ENCODE data around the gene DDX11. TPM values are rescaled to one million over a fixed set of nuclear protein-coding genes. Genes with fewer than 3 reads are reported as not detected.
"Not testable (repeated sequence)": the region's sequence is repeated elsewhere in the genome, so short reads cannot be mapped to it uniquely, and the experiment has no call there.

Gene DDX11
- total and polyA plus RNA-seq, 2 donors: 19.6 to 36.5 TPM

DNA sequence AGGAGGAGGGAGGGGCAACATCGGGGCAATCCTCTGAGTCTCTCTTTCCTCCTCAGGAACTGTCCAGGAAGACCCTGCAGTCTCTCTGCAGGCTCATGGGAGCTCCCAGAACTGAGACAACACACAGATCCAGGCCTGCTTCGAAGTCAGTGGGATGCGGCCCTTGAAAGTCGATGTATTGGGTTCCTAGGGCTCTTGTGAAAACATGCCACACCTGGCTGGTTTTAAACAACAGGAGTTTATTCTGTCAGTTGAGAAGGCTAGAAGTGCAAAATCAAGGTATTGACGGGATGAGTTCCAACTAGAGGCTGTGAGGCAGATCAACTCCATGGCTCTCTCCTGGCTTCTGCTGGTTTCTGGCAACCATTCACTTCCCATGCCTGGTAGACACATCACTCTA is 36.6 kb downstream of the DDX11 start:
- not testable (repeated sequence) for H3K9me3 ChIP-seq (ENCODE audit: control insufficient read depth in 2 of 2, insufficient read depth in 1 of 2, low read length in 1 of 2); H3K36me3 ChIP-seq (ENCODE audit: control insufficient read depth in 2 of 2, insufficient read depth in 2 of 2, low read length in 1 of 2); H3K4me3 ChIP-seq (ENCODE audit: low read length in 2 of 2); H3K27me3 ChIP-seq (ENCODE audit: control insufficient read depth in 2 of 2, insufficient read depth in 1 of 2, low read length in 1 of 2); DNase-seq (ENCODE audit: low read depth in 6 of 9, low spot score in 9 of 9); H3K27ac ChIP-seq (ENCODE audit: low read depth in 1 of 2, low read length in 1 of 2); H3K4me1 ChIP-seq (ENCODE audit: control insufficient read depth in 2 of 2, insufficient read depth in 2 of 2, low read length in 2 of 2)
- 88% methylated on average over 5 of the region's 5 CpGs for WGBS

DNA sequence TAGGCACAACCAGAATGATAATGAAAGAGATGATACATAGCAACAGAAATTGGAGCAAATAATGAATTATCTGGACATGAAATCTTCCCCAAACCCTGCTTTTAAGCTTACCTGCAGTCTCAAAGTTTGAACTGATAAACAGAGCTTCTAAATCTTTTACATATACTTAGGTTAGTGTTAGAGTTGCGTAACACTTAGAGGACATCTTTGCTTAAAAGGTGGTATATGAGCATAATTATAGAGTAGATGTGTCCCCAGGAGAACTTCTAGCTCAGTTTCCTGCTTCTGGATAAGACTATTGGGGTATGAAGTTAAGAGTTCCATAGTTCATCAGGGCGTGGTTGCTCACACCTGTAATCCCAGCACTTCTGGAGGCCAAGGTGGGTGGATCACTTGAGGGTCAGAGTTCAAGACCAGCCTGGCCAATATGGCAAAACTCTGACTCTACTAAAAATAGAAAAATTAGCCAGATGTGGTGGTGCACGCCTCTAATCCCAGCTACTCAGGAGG is 41.5 kb downstream of the DDX11 start:
- Histone ChIP-seq H3K27me3 (ENCODE audit: control insufficient read depth in 2 of 2, insufficient read depth in 1 of 2, low read length in 1 of 2) (peaks cover 3 to 31% of the 10 kb centered on the region in 2 donors), H3K9me3 (ENCODE audit: control insufficient read depth in 2 of 2, insufficient read depth in 1 of 2, low read length in 1 of 2) (peaks cover 0 to 21% of the 10 kb centered on the region in 2 donors), H3K4me1 (ENCODE audit: control insufficient read depth in 2 of 2, insufficient read depth in 2 of 2, low read length in 2 of 2) (peaks cover 14 to 24% of the 10 kb centered on the region in 2 donors)
- H3K4me3 ChIP-seq (ENCODE audit: low read length in 2 of 2); H3K36me3 ChIP-seq (ENCODE audit: control insufficient read depth in 2 of 2, insufficient read depth in 2 of 2, low read length in 1 of 2); H3K27ac ChIP-seq (ENCODE audit: low read depth in 1 of 2, low read length in 1 of 2); DNase-seq (ENCODE audit: low read depth in 6 of 9, low spot score in 9 of 9): not testable (repeated sequence)
- WGBS: 95% methylated on average over 3 of the region's 3 CpGs

DNA sequence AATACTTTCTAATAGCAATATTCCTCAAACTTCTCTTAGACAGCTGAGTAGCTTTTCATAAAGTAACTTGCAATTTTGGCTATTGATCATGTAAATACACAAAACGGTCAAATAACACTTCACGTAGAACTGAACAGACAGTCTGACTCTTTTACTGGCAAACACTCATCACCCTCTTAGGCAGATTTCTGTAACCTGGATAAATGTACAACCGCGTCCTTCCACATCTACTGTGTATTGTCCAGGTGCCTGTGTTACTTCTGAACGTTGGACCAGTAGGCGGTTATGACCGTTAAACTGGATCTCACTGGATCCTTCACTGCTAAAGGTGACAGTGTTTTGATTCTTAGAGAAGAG is 43.2 kb downstream of the DDX11 start:
- Histone ChIP-seq H3K4me1 (ENCODE audit: control insufficient read depth in 2 of 2, insufficient read depth in 2 of 2, low read length in 2 of 2) (peaks cover 14 to 24% of the 10 kb centered on the region in 2 donors), H3K9me3 (ENCODE audit: control insufficient read depth in 2 of 2, insufficient read depth in 1 of 2, low read length in 1 of 2) (peaks cover 0 to 29% of the 10 kb centered on the region in 2 donors), H3K27me3 (ENCODE audit: control insufficient read depth in 2 of 2, insufficient read depth in 1 of 2, low read length in 1 of 2) (peaks cover 3 to 43% of the 10 kb centered on the region in 2 donors)
- H3K27ac ChIP-seq (ENCODE audit: low read depth in 1 of 2, low read length in 1 of 2); DNase-seq (ENCODE audit: low read depth in 6 of 9, low spot score in 9 of 9); H3K36me3 ChIP-seq (ENCODE audit: control insufficient read depth in 2 of 2, insufficient read depth in 2 of 2, low read length in 1 of 2); H3K4me3 ChIP-seq (ENCODE audit: low read length in 2 of 2): not testable (repeated sequence)
- WGBS: 29% methylated on average over 7 of the region's 7 CpGs

DNA sequence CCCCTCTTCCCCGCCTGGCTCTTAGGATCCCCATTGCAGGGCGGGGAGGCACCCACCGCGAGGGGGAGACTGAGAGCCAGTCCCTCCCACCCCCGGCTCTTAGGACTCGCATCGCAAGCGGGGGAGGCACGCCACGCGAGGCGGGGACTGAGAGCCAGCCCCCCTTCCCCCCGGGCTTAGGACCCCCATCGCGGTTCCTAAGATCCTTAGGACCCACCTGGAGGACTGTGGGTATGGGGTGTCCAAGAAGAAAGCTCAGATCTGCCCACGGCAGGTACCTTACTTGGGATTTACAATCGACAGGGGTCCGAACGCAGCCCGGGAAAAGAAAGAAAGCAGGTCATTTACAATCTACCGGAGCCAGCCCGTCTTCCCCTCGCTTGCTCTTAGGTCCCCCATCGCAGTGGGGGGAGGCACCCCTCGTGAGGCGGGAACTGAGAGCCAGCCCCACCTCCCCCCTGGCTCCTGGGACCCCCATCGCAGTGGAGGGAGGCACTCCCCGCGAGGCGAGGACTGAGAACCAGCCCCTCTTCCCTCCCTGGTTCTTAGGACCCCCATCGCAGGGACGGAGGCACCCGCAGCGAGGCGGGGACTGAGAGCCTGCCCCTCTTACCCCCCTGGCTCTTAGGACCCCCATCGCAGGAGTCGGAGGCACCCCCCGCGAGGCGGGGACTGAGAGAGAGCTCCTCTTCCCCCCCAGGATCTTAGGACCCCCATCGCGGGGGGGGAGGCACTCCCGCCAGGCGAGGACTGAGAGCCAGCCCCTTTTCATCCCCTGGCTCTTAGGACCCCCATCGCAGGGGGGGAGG is 43.7 kb downstream of the DDX11 start:
- Histone ChIP-seq H3K4me3 (ENCODE audit: low read length in 2 of 2) (peak overlapping the region; percentile 38 to 57), H3K4me1 (ENCODE audit: control insufficient read depth in 2 of 2, insufficient read depth in 2 of 2, low read length in 2 of 2) (peaks cover 14 to 24% of the 10 kb centered on the region in 2 donors), H3K9me3 (ENCODE audit: control insufficient read depth in 2 of 2, insufficient read depth in 1 of 2, low read length in 1 of 2) (peaks cover 0 to 29% of the 10 kb centered on the region in 2 donors), H3K36me3 (ENCODE audit: control insufficient read depth in 2 of 2, insufficient read depth in 2 of 2, low read length in 1 of 2) (no peaks in the 10 kb centered on the region), H3K27ac (ENCODE audit: low read depth in 1 of 2, low read length in 1 of 2) (no peak overlapping the region), H3K27me3 (ENCODE audit: control insufficient read depth in 2 of 2, insufficient read depth in 1 of 2, low read length in 1 of 2) (peaks cover 3 to 43% of the 10 kb centered on the region in 2 donors)
- 2% methylated on average over 45 of the region's 45 CpGs for WGBS
- peak in 7 of 9 donors; percentile 41 to 83 (median 58) for DNase-seq (ENCODE audit: low read depth in 6 of 9, low spot score in 9 of 9)

DNA sequence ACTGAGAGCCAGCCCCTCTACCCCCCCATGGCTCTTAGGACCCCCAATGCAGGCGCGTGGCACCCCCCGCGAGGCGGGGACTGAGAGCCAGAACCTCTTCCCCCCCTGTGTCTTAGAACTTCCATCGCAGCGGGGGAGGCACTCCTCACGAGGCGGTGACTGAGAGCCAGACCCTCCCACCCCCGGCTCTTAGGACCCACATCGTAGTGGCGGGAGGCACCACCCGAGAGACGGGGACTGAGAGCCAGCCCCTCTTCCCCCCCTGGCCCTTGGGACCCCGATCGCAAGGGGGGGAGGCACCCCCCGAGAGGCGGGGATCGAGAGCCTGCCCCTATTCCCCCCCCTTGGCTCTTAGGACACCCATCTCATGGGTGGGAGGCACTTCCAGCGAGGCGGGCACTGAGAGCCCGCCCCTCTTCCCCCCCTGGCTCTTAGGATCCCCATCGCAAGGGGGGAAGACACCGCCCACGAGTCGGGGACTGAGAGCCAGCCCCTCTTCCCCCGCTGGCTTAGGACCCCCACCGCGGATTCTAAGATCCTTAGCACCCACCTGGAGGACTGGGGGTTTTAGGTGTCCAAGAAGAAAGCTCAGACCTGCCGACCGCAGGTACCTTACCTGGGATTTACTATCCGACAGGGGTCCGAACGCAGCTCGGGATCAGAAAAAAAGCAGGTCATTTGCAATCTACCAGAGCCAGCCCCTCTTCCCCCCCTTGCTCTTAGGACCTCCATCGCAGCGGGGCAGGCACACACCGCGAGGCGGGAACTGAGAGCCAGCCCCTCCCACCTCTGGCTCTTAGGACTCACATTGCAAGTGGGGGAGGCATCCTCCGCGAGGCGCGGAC is 44.9 kb downstream of the DDX11 start:
- H3K9me3 ChIP-seq (ENCODE audit: control insufficient read depth in 2 of 2, insufficient read depth in 1 of 2, low read length in 1 of 2): peaks cover 0 to 29% of the 10 kb centered on the region in 2 donors
- WGBS: 12% methylated on average over 44 of the region's 44 CpGs
- H3K4me1 ChIP-seq (ENCODE audit: control insufficient read depth in 2 of 2, insufficient read depth in 2 of 2, low read length in 2 of 2): peaks cover 14 to 24% of the 10 kb centered on the region in 2 donors
- DNase-seq (ENCODE audit: low read depth in 6 of 9, low spot score in 9 of 9): peak in 3 of 9 donors; percentile 48 to 77 (median 49)
- no peak overlapping the region for H3K27ac ChIP-seq (ENCODE audit: low read depth in 1 of 2, low read length in 1 of 2)
- H3K27me3 ChIP-seq (ENCODE audit: control insufficient read depth in 2 of 2, insufficient read depth in 1 of 2, low read length in 1 of 2): peaks cover 3 to 43% of the 10 kb centered on the region in 2 donors
- H3K36me3 ChIP-seq (ENCODE audit: control insufficient read depth in 2 of 2, insufficient read depth in 2 of 2, low read length in 1 of 2): no peaks in the 10 kb centered on the region
- peak overlapping the region; percentile 18 to 57 for H3K4me3 ChIP-seq (ENCODE audit: low read length in 2 of 2)

DNA sequence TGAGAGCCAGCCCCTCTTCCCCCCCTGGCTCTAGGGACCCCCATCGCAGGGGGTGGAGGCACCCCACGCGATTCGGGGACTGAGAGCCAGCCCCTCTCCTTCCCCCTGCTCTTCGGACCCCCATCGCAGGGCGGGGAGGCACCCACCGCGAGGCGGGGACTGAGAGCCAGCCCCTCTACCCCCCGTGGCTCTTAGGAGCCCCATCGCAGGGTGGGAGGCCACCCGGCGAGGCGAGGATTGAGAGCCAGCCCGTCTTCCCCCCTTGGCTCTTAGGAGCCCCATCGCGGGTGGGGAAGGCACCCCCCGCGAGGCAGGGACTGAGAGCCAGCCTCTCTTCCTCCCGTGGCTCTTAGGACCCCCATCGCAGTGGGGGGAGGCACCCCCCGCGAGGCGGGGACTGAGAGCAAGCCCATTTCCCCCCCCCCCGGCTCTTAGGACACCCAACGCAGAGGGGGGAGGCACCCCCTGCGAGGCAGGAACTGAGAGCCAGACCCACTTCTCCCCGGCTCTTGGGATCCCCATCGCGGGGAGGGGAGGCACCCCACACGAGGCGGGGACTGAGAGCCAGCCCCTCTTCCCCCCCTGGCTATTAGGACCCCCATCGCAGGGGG is 45.6 kb downstream of the DDX11 start:
- DNase-seq (ENCODE audit: low read depth in 6 of 9, low spot score in 9 of 9): peak in 2 of 9 donors; percentile 23 to 46
- H3K27me3 ChIP-seq (ENCODE audit: control insufficient read depth in 2 of 2, insufficient read depth in 1 of 2, low read length in 1 of 2): peaks cover 3 to 43% of the 10 kb centered on the region in 2 donors
- 8% methylated on average over 34 of the region's 34 CpGs for WGBS
- peak overlapping the region; percentile 18 to 57 for H3K4me3 ChIP-seq (ENCODE audit: low read length in 2 of 2)
- H3K4me1 ChIP-seq (ENCODE audit: control insufficient read depth in 2 of 2, insufficient read depth in 2 of 2, low read length in 2 of 2): peaks cover 14 to 24% of the 10 kb centered on the region in 2 donors
- no peaks in the 10 kb centered on the region for H3K36me3 ChIP-seq (ENCODE audit: control insufficient read depth in 2 of 2, insufficient read depth in 2 of 2, low read length in 1 of 2)
- H3K27ac ChIP-seq (ENCODE audit: low read depth in 1 of 2, low read length in 1 of 2): no peak overlapping the region
- peaks cover 0 to 29% of the 10 kb centered on the region in 2 donors for H3K9me3 ChIP-seq (ENCODE audit: control insufficient read depth in 2 of 2, insufficient read depth in 1 of 2, low read length in 1 of 2)

DNA sequence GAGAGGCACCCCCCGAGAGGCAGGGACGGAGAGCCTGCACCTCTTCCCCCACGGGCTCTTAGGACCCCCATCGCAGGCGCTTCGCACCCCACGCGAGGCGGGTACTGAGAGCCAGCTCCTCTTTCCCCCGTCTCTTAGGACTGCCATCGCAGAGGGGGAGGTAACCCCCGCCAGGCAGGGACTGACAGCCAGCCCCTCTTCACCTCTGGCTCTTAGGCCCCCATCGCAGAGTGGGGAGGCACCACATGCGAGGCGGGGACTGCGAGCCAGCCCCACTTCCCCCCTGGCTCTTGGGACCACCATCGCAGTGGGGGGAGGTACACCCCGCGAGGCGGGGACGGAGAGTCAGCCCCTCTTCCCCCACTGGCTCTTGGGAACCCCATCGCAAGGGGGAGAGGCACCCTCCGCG is 46.1 kb downstream of the DDX11 start:
- peaks cover 0 to 29% of the 10 kb centered on the region in 2 donors for H3K9me3 ChIP-seq (ENCODE audit: control insufficient read depth in 2 of 2, insufficient read depth in 1 of 2, low read length in 1 of 2)
- H3K4me3 ChIP-seq (ENCODE audit: low read length in 2 of 2): no peak overlapping the region
- H3K27me3 ChIP-seq (ENCODE audit: control insufficient read depth in 2 of 2, insufficient read depth in 1 of 2, low read length in 1 of 2): peaks cover 3 to 43% of the 10 kb centered on the region in 2 donors
- peaks cover 14 to 24% of the 10 kb centered on the region in 2 donors for H3K4me1 ChIP-seq (ENCODE audit: control insufficient read depth in 2 of 2, insufficient read depth in 2 of 2, low read length in 2 of 2)
- H3K27ac ChIP-seq (ENCODE audit: low read depth in 1 of 2, low read length in 1 of 2): no peak overlapping the region
- WGBS: 14% methylated on average over 24 of the region's 24 CpGs
- H3K36me3 ChIP-seq (ENCODE audit: control insufficient read depth in 2 of 2, insufficient read depth in 2 of 2, low read length in 1 of 2): no peaks in the 10 kb centered on the region
- DNase-seq (ENCODE audit: low read depth in 6 of 9, low spot score in 9 of 9): no peak

DNA sequence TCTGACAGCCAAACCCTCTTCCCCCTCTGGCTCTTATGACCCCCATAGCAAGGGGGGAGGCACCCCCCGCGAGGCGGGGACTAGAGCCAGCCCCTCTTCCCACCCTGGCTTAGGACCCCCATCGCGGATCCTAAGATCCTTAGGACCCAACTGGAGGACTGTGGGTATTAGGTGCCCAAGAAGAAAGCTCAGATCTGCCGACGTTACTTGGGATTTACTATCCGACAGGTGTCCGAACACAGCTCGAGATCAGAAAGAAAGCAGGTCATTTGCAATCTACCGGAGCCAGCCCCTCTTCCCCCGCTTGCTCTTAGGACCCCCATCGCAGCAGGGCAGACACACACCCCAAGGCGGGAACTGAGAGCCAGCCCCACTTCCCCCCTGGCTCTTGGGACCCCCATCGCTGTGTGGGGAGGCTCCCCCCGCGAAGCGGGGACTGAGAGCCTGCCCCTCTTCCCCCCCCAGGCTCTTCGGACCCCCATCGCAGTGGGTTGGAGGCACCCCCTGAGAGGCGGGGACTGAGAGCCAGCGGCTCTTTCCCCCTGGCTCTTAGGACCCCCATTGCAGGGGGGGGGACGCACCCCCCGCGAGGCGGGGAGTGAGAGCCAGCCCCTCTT is 46.8 kb downstream of the DDX11 start:
- Histone ChIP-seq H3K27ac (ENCODE audit: low read depth in 1 of 2, low read length in 1 of 2) (no peak overlapping the region), H3K4me3 (ENCODE audit: low read length in 2 of 2) (no peak overlapping the region), H3K27me3 (ENCODE audit: control insufficient read depth in 2 of 2, insufficient read depth in 1 of 2, low read length in 1 of 2) (peaks cover 3 to 43% of the 10 kb centered on the region in 2 donors), H3K9me3 (ENCODE audit: control insufficient read depth in 2 of 2, insufficient read depth in 1 of 2, low read length in 1 of 2) (peaks cover 0 to 29% of the 10 kb centered on the region in 2 donors), H3K36me3 (ENCODE audit: control insufficient read depth in 2 of 2, insufficient read depth in 2 of 2, low read length in 1 of 2) (no peaks in the 10 kb centered on the region), H3K4me1 (ENCODE audit: control insufficient read depth in 2 of 2, insufficient read depth in 2 of 2, low read length in 2 of 2) (peaks cover 14 to 24% of the 10 kb centered on the region in 2 donors)
- 57% methylated on average over 21 of the region's 26 CpGs for WGBS
- DNase-seq (ENCODE audit: low read depth in 6 of 9, low spot score in 9 of 9): no peak

All from thymus (tissue), 11 donors.